ENCODE data around the gene SACM1L. TPM values are rescaled to one million over a fixed set of nuclear protein-coding genes. Genes with fewer than 3 reads are reported as not detected.
"Not testable (repeated sequence)": the region's sequence is repeated elsewhere in the genome, so short reads cannot be mapped to it uniquely, and the experiment has no call there.

SACM1L gene
- total RNA-seq, 1 donor from 2014 or later = 45.1 TPM

DNA sequence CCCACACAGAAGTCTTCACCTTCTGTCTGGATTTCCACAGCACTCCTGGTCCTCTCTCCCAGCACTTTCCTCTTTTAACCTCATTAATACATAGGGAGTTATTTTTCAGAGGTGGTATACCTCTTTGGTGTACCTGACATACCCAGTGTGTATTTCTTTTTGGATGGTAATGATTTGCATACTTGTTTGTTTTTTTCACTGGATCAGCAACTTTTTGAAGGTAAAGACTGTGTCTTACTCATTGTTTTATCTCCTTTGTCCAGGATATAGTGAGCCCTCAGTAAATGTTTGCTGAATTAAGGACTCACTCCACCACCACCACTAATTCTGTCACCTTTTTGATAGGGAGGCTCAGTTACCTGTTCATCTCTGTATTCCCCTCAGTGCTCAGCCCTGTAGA, 52.1 kb downstream of the SACM1L start:
- DNase-seq (ENCODE audit: low spot score) = no peak

DNA sequence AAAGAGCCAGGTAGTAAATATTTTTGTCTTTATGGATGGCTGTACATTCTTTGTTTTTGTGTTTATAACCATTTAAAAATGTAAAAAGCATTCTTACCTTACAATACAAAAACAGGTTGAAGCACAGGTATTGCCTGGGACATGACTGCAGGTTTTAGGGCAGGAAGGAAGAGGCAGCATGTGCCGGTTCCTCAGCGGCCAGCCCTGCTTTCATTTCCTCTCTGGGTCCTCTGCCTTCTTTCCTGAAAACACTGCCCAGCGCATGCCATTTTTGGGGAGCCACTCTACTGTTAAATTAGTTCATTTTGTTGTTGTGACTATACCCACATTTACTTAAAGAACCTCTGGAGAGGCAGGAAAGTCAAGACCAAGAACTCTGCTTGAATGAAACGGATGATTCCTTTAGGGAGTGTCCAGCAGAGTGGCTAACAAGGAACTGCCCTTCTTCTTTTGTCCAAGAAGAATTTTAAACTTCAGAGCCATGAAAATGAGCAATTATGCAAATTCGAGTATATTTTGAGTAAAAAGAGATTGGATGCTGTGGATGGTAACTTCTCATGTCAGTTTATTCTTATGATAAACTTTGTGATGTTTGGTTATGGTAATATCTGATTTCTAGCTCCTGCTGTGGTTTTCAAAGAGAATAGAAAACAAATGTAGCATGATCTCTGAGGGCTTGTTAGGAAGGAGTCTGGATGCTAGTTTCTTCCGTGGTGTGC, 52.7 kb downstream of the SACM1L start:
- DNase-seq (ENCODE audit: low spot score) = no peak

DNA sequence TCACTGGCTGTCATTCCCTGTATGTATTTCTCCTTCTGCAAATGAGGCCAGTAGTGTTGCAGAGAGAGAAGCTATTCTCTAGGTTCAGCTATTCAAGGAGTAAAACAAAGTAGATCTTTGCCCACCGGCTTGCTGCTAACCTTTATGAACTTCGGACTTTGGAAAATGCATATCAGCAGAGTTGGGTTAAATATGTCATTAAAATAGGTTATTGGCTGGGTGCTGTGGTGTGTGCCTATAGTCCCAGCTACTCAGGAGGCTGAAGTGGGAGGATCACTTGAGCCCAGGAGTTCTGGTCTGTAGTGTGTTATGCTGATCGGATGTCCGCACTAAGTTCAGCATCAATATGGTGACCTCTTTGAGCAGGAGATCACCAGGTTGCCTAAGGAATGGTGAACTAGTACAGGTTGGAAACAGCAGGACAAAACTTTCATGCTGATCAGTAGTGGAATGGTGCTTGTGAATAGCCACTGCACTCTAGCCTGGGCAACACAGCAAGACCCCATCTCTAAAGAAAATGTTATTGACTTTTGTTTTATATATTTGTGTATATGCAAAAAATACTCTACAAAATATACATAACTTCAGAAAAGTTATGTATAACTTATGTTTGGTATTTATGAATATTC, 53.4 kb downstream of the SACM1L start:
- no peak for DNase-seq (ENCODE audit: low spot score)

DNA sequence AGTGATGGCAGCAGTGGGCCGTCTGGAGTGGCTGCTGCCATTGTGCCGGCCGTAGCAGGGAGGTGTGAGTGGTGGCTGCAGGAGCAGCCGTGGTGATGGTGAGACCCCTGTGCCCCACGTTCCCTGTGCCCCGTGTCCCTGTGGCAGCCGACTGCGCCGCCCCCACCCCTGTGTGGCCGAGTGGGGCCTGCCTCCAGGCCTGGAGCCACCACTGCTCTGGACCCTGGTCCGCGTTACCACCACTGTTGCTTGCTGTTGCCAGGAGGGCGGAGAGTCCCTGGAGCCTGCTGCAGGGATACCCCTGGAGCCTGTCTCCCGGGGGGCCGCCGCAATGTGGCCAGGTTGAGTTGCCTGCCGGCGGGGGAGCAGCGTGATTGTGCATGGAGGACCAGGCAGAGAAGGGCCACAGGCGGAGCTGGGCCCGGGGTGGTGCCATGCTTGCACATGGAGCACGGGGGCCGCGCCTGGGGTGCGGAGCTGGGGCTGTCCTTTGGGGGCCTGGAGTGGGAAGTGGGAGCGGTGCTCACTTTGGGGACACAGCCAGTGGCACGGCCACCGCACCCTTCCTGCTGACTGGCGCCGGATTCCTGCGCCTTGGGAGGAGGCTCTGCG, 57.1 kb downstream of the SACM1L start:
- no peak for DNase-seq (ENCODE audit: low spot score)

DNA sequence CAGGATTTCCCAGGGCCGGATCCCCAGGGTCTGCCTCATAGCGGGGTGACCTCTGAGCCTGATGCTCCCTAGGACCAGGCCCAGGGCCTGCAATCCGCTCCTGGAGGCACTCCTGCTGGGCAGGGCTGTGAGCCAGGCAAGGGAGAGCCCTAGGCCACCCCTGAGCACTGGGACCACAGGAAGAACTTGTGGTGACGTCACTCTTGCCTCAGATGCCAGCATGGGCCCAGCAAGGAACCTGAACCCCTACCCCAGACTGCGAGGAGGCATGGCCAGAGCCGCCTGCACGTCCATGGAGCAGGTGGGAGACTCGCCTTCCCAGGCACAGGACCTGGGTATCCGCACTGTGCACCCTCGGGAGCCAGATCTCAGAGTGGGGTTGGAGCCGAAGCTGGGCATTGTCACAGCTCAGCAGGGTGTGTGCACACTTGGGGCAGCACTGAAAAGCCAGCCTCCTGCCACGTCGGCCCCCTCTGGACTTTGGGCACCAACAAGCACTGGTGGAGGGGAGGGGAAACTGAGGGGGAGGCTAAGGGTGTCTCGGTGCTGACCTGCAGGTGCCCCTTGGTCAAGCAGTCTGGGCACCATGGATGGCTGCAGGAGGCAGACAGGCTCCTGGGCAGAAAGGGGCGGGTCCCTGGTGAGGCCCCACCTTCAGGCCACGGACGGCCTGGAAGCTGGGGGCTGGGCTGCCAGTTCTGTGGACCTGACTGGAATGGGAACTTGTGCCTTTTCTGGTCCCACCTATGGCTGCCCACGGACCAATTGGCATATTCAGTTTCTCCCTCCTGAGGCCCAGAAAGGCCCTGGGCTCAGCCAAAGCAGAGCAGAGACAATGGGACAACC, 57.8 kb downstream of the SACM1L start:
- DNase-seq (ENCODE audit: low spot score) = no peak

DNA sequence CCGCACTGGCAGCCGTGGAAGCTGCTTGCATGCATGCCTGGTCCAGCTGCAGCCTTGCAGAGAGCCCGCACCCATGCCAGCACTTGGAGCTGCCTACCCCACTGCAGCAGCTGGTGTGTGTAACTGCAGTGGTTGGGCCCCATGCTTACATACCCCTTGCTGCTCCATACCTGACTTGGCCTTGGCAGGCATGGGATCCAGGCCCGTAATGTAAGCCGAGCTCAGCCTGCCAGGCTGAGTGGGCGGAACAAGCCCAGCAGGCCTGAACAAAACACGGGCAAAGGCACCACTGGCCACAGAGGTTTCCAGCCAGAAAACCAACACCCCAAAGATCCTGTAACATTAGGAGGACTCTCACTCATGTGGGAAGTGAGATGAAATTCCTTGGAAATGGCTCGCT, 58.9 kb downstream of the SACM1L start:
- no peak for DNase-seq (ENCODE audit: low spot score)

DNA sequence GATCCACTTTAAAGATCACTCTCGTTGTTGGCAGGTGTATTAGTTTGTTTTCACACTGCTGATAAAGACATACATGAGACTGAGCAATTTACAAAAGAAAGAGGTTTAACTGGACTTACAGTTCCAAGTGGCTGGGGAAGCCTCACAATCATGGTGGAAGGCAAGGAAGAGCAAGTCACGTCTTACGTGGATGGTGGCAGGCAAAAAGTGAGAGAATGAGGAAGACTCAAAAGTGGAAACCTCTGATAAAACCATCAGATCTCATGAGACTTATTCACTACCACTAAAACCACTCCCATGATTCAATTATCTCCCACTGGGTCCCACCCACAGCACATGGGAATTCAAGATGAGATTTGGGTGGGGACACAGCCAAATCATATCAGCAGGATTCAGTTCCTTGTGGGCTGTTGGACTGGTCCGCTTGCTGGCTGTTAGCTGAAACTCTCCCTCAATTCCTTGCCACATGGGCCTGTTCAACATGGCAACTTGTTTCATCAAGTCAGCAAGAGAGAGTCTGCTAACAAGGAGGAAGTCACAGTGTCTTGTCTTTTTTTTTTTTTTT, 59.9 kb downstream of the SACM1L start:
- DNase-seq (ENCODE audit: low spot score) = not testable (repeated sequence)

DNA sequence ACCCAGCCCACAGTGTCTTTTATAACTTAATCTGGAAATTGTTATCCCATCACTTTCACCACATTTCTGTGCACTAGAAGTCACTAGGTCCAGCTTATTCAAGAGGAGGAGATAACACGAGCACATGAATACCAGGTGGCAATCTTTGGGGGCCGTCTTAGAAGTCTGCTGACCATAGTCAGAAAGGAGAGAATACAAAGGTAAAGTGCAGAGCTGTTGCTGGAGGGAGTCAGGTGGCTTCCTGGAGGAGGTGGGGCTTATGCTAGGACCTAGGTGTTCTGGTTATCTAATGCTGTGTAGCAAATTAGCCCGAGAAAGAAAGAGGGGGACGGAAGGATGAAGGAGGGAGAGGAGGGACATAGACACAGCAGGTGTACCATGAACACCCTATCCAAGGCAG, 60.7 kb downstream of the SACM1L start:
- no peak for DNase-seq (ENCODE audit: low spot score)

DNA sequence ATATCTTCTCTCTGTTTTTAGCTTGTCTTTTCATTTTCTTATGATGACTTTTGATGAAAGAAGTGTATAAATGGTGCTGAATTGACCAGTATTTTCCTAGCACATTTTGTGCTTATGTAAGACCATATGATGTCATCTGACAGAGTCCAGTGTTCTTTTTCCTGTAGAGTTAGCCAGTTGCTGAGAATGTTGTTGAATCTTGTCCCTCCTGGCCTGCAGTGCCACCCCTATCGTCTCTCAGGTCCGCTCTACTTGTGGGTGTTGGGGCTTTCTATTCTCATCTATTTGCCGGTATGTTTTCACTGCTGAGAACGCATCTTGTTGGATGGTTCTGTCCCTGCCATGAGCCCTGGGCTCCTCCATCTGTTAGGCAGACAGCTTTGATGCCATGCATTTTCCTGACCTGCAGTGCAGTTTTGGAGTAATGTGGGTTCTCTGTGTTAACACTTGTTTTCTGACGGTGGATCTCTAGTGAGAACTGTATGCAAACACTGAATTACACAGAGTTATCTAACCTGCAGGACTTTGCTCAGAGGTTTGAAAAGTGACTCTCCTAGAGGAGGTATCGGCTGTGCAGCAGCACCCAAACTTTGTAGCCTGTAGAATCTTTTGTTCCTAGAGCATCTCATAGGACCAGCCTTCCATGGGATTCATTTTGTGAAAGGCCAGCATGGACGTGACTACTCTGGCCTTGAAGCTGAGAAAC, 62.5 kb downstream of the SACM1L start:
- no peak for DNase-seq (ENCODE audit: low spot score)

DNA sequence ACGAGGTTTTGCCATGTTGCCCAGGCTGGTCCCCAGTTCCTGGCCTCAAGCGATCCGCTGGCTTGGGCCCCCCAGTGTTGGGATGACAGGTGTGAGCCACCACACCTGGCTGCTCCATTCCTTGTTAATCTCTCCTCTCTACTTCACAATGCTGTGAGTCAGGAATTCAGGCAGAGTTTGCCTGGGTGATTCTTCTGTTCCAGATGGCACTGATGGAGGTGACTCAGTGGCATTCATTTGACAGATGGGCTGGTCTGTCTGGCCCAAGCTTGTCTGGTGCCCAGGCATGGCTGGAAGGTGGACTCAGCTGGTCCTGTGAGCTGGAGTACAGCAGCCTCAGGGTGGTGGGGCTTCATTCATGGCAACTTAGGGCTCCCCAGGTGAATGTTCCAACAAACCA, 63.9 kb downstream of the SACM1L start:
- DNase-seq (ENCODE audit: low spot score) = no peak

DNA sequence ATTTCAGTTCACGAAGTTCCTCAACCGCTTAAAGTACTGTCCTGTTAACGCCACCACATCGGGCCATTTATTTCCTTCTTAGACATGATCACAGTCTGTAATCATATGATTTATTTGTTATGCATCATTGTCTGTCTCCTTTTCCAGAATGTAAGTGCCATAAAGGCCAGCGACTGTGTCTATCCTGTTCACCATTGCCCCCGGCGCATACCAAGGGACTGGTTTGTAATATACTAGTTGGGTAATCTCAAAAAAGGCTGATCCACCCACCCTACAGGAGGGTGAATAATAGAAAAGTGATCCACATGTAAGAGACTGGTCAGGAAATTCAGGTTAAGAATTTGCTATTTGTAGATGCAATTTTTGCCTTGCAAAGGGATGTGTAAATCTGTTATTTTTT, 65.3 kb downstream of the SACM1L start:
- DNase-seq (ENCODE audit: low spot score) = no peak

DNA sequence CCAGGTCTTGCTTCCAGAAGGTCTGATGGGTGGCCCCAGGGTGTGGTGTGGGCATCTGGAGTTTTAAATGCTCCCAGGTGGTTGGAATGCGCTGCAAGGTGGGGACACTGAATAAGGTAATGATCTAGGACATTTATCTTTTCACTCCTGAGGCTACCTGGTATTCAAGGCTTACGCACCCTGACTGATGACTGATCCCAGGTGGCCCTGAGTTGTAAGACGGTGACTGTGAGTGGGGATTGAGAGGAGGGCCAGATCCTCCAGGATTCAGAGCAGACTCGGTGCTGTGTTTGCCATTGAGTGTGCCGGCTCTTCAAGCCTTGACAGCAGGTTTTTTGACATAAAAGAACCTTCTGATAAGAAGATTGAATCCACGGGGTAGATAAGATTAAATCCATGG, 66.9 kb downstream of the SACM1L start:
- no peak for DNase-seq (ENCODE audit: low spot score)

DNA sequence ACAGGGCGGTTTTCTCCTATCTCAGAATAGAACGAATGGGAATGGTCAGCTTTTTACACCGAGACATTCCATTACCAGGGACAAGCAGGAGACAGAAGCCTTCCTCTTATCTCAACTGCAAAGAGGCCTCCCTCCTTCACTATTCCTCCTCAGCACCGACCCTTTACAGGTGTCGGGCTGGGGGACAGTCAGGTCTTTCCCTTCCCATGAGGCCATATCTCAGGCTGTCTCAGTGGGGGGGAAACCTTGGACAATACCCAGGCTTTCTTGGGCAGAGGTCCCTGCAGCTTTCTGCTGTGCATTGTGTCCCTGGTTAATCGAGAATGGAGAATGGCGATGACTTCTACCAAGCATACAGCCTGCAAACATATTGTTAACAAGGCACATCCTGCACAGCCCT, 67.9 kb downstream of the SACM1L start:
- not testable (repeated sequence) for DNase-seq (ENCODE audit: low spot score)

DNA sequence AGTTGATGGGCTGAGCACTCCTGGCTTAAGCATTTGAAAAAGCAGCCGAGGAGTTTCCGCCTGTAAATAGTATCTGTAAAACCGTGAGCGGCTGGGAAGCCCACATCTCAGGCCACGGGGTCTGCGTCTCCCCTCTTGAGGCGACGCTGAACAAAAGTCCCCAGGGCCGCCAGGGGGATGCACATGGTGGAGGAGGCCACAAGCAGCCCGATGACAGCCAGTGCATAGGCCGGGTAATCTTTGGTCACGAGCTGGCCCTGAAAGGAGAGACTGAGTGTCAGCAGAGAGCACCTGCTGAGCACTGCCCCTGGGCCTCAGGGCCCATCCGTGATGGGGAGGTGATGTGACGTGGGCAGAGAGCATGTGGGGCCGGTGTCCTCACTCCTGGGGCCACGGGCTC, 69.7 kb downstream of the SACM1L start:
- no peak for DNase-seq (ENCODE audit: low spot score)

DNA sequence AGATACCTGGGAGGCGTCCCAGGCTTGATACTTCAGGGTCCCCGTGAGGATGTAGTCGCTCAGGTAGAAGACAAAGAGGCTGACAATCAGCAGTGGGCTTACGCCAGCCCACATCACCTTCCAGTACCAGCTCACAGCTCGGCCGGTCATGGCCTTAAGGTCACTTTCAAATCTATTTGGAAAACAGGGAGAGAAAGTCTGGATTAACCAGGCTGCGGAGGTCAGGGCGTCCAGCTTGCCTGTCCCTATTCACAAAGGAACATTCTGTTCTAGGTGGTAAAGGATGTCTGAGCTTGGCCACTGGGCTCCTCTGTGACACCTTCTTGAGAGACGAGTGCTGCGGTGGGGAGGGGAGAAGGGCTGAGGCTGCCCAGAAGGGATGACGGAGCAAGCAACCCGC, 70.7 kb downstream of the SACM1L start:
- DNase-seq (ENCODE audit: low spot score) = no peak

DNA sequence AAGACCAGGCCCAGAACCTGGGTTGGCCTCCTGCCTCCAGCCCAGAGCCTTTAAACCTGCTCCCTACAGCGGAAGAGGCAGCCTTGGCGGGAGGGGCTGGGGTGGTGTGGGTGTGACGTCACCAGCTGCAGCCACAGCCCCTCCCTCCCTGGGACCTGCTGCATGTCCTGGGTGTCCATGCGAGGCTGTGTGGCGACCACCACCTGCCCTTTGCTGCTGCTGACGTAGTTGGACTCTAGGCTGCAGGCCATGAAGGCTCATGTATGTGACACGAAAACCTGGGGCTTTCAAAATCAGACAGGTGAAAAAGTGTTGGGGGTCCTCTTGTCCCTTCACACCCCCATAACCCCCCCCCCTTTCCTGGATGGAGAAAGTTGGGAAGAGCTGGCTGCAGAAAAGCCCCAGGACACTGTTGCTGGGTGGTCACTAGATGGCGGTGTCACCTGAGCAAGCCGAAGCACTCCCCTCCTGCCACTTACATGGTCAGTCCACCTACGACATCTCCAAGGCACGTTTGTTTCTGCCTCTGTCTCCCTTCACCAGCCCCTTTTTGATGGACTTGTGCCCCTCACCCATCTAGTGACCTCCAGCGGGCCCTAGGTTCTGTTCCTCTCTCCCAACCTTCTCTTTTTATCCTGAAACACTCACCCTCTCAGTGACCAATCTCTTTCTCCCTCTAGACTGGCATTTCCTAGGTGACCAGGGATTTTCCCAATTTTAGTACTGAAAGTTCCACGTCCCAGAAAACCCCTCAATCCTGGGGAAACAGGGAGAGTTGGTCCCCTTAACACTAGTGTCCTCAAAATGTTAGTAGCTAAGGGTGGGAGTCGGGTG, 71.9 kb downstream of the SACM1L start:
- no peak for DNase-seq (ENCODE audit: low spot score)

DNA sequence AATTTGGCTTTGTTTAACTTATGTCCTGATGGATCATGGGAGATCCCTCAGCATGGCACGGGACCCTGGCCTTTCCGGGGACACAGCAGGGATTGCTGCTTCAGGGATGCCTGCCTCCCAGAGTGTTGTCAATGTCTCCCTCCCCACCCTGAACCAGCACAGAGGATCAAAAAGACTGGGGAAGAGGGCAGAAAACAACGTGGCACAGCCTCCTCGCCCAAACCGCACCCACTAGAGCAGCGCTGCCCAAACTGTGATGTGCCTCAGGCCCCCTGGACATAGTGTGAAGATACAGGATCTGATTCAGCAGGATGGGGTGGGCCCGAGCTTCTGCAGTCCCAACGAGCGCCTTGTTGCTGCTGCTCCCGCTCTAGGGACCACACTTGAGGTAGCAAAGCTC, 72.6 kb downstream of the SACM1L start:
- DNase-seq (ENCODE audit: low spot score) = no peak

DNA sequence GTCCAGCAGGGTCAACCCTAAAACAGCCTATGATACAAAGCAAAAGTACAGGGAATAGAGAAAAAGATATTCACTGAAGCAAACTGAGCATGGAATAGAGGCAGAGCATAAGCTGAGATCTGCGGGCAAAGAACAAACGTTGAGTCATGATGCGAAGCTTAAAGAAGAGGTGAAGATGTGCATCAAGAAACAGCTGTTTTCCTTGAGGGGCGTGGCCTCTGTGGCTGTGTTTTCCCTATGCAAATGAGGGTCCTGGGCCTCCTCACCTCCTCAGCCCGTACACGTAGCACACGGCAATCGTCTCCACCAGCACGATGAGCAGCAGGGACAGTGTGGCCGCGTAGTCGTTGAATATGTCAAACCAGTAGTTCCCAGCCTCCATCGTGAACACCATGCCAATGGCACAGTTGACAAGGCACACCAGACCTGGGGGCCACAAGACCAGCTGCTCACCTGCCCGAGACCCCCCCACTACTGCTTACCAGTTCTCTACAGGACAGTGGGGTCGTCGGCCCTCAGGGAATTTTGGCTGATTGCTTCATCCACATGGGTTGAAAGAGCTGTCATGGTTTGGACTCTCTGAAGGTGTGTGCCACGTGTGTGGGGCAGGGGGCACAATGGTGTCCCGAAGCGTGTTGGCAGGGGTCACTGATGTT, 73.6 kb downstream of the SACM1L start:
- no peak for DNase-seq (ENCODE audit: low spot score)

DNA sequence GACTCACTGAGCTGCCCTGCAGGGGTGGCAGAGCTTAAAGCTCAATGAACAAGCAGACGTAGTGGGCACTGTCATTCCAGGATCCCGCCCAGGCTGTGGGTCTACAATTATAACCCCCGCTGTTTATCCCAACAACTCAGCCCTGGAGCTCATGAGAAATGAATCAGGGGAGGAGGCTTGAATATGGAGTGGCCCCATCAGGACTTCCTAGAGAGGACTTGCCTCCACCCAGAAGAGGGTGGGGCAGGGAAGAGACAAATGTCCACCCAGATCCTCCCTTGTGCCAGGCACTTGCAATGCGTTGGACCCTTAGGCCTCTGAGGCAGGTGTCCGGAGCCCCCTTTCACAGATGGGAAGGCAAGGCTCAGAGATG, 74.1 kb downstream of the SACM1L start:
- DNase-seq (ENCODE audit: low spot score) = no peak
